Pons (tissue), 1 donor: ENCODE data around the gene HPCAL1.

Experiments
- DNase-seq: peaks from one replicate; pipeline ENCODE4 v3.0.0-alpha.2; 2016; ENCODE audit warnings: low spot score

HPCAL1 gene

GRCh38 chr2:10355471-10356438 is 53.1 kb downstream of the HPCAL1 start:
- no peak for DNase-seq

- no peak for DNase-seq
Measured at GRCh38 chr2:10356439-10356811, 53.7 kb downstream of the HPCAL1 start.

- DNase-seq = no peak
Measured at GRCh38 chr2:10357193-10358169, 54.8 kb downstream of the HPCAL1 start.

- no peak for DNase-seq
Measured at GRCh38 chr2:10359246-10359645, 56.5 kb downstream of the HPCAL1 start.

- DNase-seq = no peak
Measured at GRCh38 chr2:10359731-10360329, 57.1 kb downstream of the HPCAL1 start.

- DNase-seq = no peak
Measured at GRCh38 chr2:10360460-10360849, 57.8 kb downstream of the HPCAL1 start.

- peak; percentile 84 for DNase-seq
Measured at GRCh38 chr2:10360850-10361588, 58.3 kb downstream of the HPCAL1 start.

GRCh38 chr2:10362096-10362897 is 59.6 kb downstream of the HPCAL1 start:
- DNase-seq = no peak

GRCh38 chr2:10362898-10363454 is 60.3 kb downstream of the HPCAL1 start:
- DNase-seq = no peak

GRCh38 chr2:10363861-10364610 is 61.3 kb downstream of the HPCAL1 start:
- DNase-seq = no peak

GRCh38 chr2:10365412-10365811 is 62.7 kb downstream of the HPCAL1 start:
- DNase-seq = no peak

GRCh38 chr2:10366601-10367270 is 64.0 kb downstream of the HPCAL1 start:
- no peak for DNase-seq

GRCh38 chr2:10367472-10368439 is 65.1 kb downstream of the HPCAL1 start:
- no peak for DNase-seq

GRCh38 chr2:10368491-10369231 is 66.0 kb downstream of the HPCAL1 start:
- no peak for DNase-seq

- no peak for DNase-seq
Measured at GRCh38 chr2:10369269-10370255, 66.9 kb downstream of the HPCAL1 start.

GRCh38 chr2:10370390-10370789 is 67.7 kb downstream of the HPCAL1 start:
- DNase-seq = no peak
